GM12878 (cell line): Measurements from ENCODE around the gene CTSW. TPM values are rescaled to one million over a fixed set of nuclear protein-coding genes. Genes with fewer than 3 reads are reported as not detected.

Experiments used
- ATAC-seq: fragments of 200-7000 bp; cut with Tn5 transposase; 3 replicates; pipeline ENCODE4 v1.9.1; 2020; ENCODE audit warnings: mild to moderate bottlenecking, moderate library complexity
- BruUV-seq: library from RNA; stranded (reverse); fragments of 400-500 nt; replicated peaks from 2 replicates; lab custom pipeline; 2021; lab: Mats Ljungman, UMichigan
- CTCF ChIA-PET: fragments of 300-600 bp; sonication (Branson Sonifier 250); formaldehyde crosslinking; extraction: SDS; loops from one replicate; lab custom pipeline; 2021; ENCODE audit warnings: inconsistent platforms; lab: Yijun Ruan, JAX
- POLR2A ChIA-PET: fragments of 350-600 bp; formaldehyde crosslinking; extraction: SDS; loops from one replicate; lab custom pipeline; 2021; ENCODE audit warnings: inconsistent platforms; lab: Charles Lee
- RAD21 ChIA-PET: fragments of 300-600 bp; sonication (Branson Sonifier 250); formaldehyde crosslinking; loops from one replicate; lab custom pipeline; 2023; ENCODE audit warnings: antibody characterized with exemption; ENCODE audit not compliant: unreplicated experiment; lab: Charles Lee
- SMC1A ChIA-PET: fragments of 300-600 bp; sonication (Branson Sonifier 250); formaldehyde crosslinking; loops from one replicate; lab custom pipeline; 2023; ENCODE audit not compliant: unreplicated experiment, uncharacterized antibody; lab: Charles Lee
- DNase-seq: peaks from one replicate; pipeline ENCODE4 v3.0.0-alpha.2; 2011; ENCODE audit warnings: low read depth, low spot score
- FAIRE-seq: peaks from 3 replicates; lab custom pipeline; 2011; peaks lifted over from hg19 to GRCh38; lab: Jason Lieb, UNC
- H2AFZ ChIP-seq: 2 replicates; pipeline ENCODE4 v1.6.0; 2011; ENCODE audit warnings: low read depth, low read length, control low read depth; ENCODE audit not compliant: control insufficient read depth
- H3K27ac ChIP-seq: 2 replicates; pipeline ENCODE4 v1.5.1; 2011; ENCODE audit warnings: control low read depth; ENCODE audit not compliant: control insufficient read depth, insufficient read depth
- H3K27me3 ChIP-seq, 2 experiments: replicated peaks in 1 of 2; 2 replicates each; pipeline versions ENCODE4 v1.6.0 to v1.6.1; 2011; ENCODE audit warnings: low read length in 1 of 2; ENCODE audit not compliant: control insufficient read depth in 2 of 2, insufficient read depth in 2 of 2
- H3K36me3 ChIP-seq, 2 experiments: 2 replicates each; pipeline ENCODE4 v1.5.1; 2011; ENCODE audit warnings: low read length in 1 of 2; ENCODE audit not compliant: control insufficient read depth in 2 of 2, insufficient read depth in 2 of 2
- H3K4me1 ChIP-seq: 2 replicates; pipeline ENCODE4 v1.6.1; 2011; ENCODE audit warnings: mild to moderate bottlenecking, low read length, moderate library complexity, mixed read lengths; ENCODE audit not compliant: control insufficient read depth, insufficient read depth
- H3K4me2 ChIP-seq: 2 replicates; pipeline ENCODE4 v1.6.0; 2011; ENCODE audit warnings: control low read depth; ENCODE audit not compliant: control insufficient read depth, insufficient read depth
- H3K4me3 ChIP-seq: fragments of 200-600 bp; sonication (generic); 2 replicates; pipeline ENCODE4 v1.5.1; 2016
- H3K79me2 ChIP-seq: 2 replicates; pipeline ENCODE4 v1.6.0; 2011; ENCODE audit warnings: low read length; ENCODE audit not compliant: control insufficient read depth, insufficient read depth
- H3K9ac ChIP-seq: 2 replicates; pipeline ENCODE4 v1.8.0; 2011; ENCODE audit warnings: low read length, control low read depth, mixed read lengths; ENCODE audit not compliant: control insufficient read depth, insufficient read depth
- H3K9me3 ChIP-seq: replicated peaks from 3 replicates; pipeline ENCODE4 v1.5.1; 2011; ENCODE audit warnings: mild to moderate bottlenecking, low read length; ENCODE audit not compliant: control insufficient read depth, insufficient read depth
- H4K20me1 ChIP-seq: 2 replicates; pipeline ENCODE4 v1.6.0; 2011; ENCODE audit not compliant: control insufficient read depth, insufficient read depth
- ASH2L ChIP-seq: fragments of 300-600, 200-600 bp; sonication (generic); IDR thresholded peaks from 2 replicates; pipeline ENCODE4 v1.6.1; 2017; ENCODE audit warnings: low read depth, mild to moderate bottlenecking, borderline replicate concordance
- CEBPB ChIP-seq, 2 experiments: fragments of 150-350 bp in 1 of 2; IDR thresholded peaks; 2 replicates each; pipeline ENCODE4 v1.6.1; 2012 to 2014; ENCODE audit warnings: low read depth in 2 of 2, low read length in 2 of 2, borderline replicate concordance in 1 of 2, inconsistent platforms in 1 of 2
- CHD2 ChIP-seq: IDR thresholded peaks from 2 replicates; pipeline ENCODE4 v1.6.1; 2011; ENCODE audit warnings: low read depth, low read length, improper control_type of control experiment, borderline replicate concordance
- CUX1 ChIP-seq: IDR thresholded peaks from 2 replicates; pipeline ENCODE4 v1.6.1; 2012; ENCODE audit warnings: improper control_type of control experiment, low read depth, low read length; ENCODE audit not compliant: insufficient replicate concordance
- GABPA ChIP-seq: IDR thresholded peaks from 2 replicates; pipeline ENCODE4 v1.6.1; 2014; ENCODE audit warnings: antibody characterized with exemption, low read depth, mild to moderate bottlenecking, inconsistent platforms
- IRF5 ChIP-seq: fragments of 450-650 bp; IDR thresholded peaks from 2 replicates; pipeline ENCODE4 v1.6.1; 2017; ENCODE audit warnings: borderline replicate concordance
- MTA2 ChIP-seq: fragments of 450-650 bp; IDR thresholded peaks from 2 replicates; pipeline ENCODE4 v1.6.1; 2016; ENCODE audit warnings: low read depth, mild to moderate bottlenecking, moderate library complexity
- MYB ChIP-seq: fragments of 150-350 bp; IDR thresholded peaks from 2 replicates; pipeline ENCODE4 v1.6.1; 2014; ENCODE audit warnings: mild to moderate bottlenecking, low read depth, low read length, borderline replicate concordance
- NR2C2 ChIP-seq: IDR thresholded peaks from 2 replicates; pipeline ENCODE4 v1.6.1; 2011; ENCODE audit warnings: borderline replicate concordance, low read depth; ENCODE audit not compliant: control insufficient read depth, insufficient read length
- PML ChIP-seq: IDR thresholded peaks from 2 replicates; pipeline ENCODE4 v1.6.1; 2012; ENCODE audit warnings: low read length, inconsistent platforms
- POLR2AphosphoS5 ChIP-seq: IDR thresholded peaks from 2 replicates; pipeline ENCODE4 v1.6.1; 2011; ENCODE audit warnings: mild to moderate bottlenecking, low read length, inconsistent platforms
- RAD51 ChIP-seq: fragments of 450-650 bp; IDR thresholded peaks from 2 replicates; pipeline ENCODE4 v1.6.1; 2016; ENCODE audit warnings: moderate library complexity, mild to moderate bottlenecking, inconsistent platforms
- RBBP5 ChIP-seq: fragments of 200-600 bp; sonication (generic); conservative IDR thresholded peaks from 2 replicates; pipeline ENCODE4 v1.6.1; 2016
- ZNF622 ChIP-seq: fragments of 450-650 bp; IDR thresholded peaks from 2 replicates; pipeline ENCODE4 v1.6.1; 2017; ENCODE audit warnings: mild to moderate bottlenecking, inconsistent platforms
- WGBS: methylation state at CpG from one replicate; pipeline ENCODE4 v1.1.6; 2016; ENCODE audit warnings: low lambda C conversion rate; ENCODE audit not compliant: insufficient replicate concordance, insufficient coverage; ENCODE audit errors: missing lambda C conversion rate; 5-methylcytosine and 5-hydroxymethylcytosine counted together
- in situ Hi-C: fragments of 300-500 bp; cut with MboI; formaldehyde crosslinking; loops from 9 replicates; pipeline ENCODE4 v1.14.3; 2018; ENCODE audit warnings: mixed read lengths
- intact Hi-C: fragments of 100-400 bp; cut with micrococcal nuclease; formaldehyde crosslinking; loops from one replicate; pipeline ENCODE4 v1.14.2; 2022; ENCODE audit not compliant: unreplicated experiment
- polyA plus RNA-seq, 11 experiments: library from polyadenylated mRNA; depleted of rRNA in 4 of 11; unstranded in 6 of 11; stranded (reverse) in 5 of 11; fragments of >200 nt; fragmentation: Nextera tagmentation in 4 of 11; fragmentation: Illumina TruSeq in 1 of 11; extraction: Ambion mirVana in 4 of 11; extraction: Trizol in 1 of 11; gene quantifications; 1 replicate in 1 of 11; 2 replicates in 10 of 11; pipeline versions ENCODE4 v1.2.1 to v1.2.3, GENCODE V29; 2011 to 2016; ENCODE audit warnings: inconsistent platforms in 2 of 11, missing spikeins in 2 of 11, low read depth in 1 of 11
- total RNA-seq, 4 experiments: library from RNA; depleted of rRNA in 3 of 4; stranded (reverse); fragments of >200 nt in 3 of 4; fragmentation: Illumina TruSeq in 1 of 4; extraction: Trizol in 1 of 4; gene quantifications; 2 replicates each; pipeline versions ENCODE4 v1.2.1 to v1.2.3, GENCODE V29; 2013 to 2021

Gene CTSW
- total and polyA plus RNA-seq, 10 of the 15 experiments (the other 5 are each of a cell fraction or from before 2014, with no cell fraction given): 0.53 to 12.0 (median 1.7) TPM

GRCh38 chr11:65919573-65920371 lies 40.1 kb downstream of the CTSW start:
- RAD21 ChIA-PET: interaction anchor here (0.7 to 1.8 kb wide), 2 partner anchors 12 to 29 kb away, joined by 3 to 5 read pairs; partner anchors contain the start of gene CCDC85B
- FAIRE-seq (no peak), DNase-seq (no peak), ATAC-seq (peak; percentile 74)
- CTCF ChIA-PET: interaction anchor here (0.9 kb wide), 1 partner anchor 30 kb away, joined by 3 read pairs; the partner anchor contains the start of gene CCDC85B
- peak overlapping the region; percentile 77 for H2AFZ ChIP-seq
- H3K9me3 ChIP-seq: no peaks in the 10 kb centered on the region
- in situ Hi-C loops (no loop called here), intact Hi-C loops (loop anchor here (2.0 kb wide), 1 partner anchor 41 kb away; the partner anchor contains the start of gene SART1)
- H3K27ac ChIP-seq: peak overlapping the region; percentile 51
- H4K20me1 ChIP-seq: no peaks in the 10 kb centered on the region
- peak overlapping the region; percentile 68 for H3K9ac ChIP-seq
- H3K79me2 ChIP-seq: peaks cover 34% of the 10 kb centered on the region
- peaks cover 0 to 2% of the 10 kb centered on the region in 2 experiments; a peak in 3 of 4 replicates for H3K36me3 ChIP-seq
- no peaks in the 10 kb centered on the region for H3K27me3 ChIP-seq
- H3K4me1 ChIP-seq: peaks cover 22% of the 10 kb centered on the region
- SMC1A ChIA-PET: interaction anchor here (0.7 to 1.2 kb wide), 2 partner anchors 30 to 144 kb away, joined by 3 read pairs; no protein-coding TSS in a partner anchor
- POLR2A ChIA-PET: interaction anchor here (1.0 to 1.5 kb wide), 5 partner anchors 8 to 60 kb away, joined by 3 to 5 read pairs (median 4); partner anchors contain the start of genes CCDC85B, FIBP and MUS81
- BruUV-seq: TSS peak; percentile 83
- WGBS: 2% methylated on average over 45 of the region's 60 CpGs
- H3K4me3 ChIP-seq: peak overlapping the region; percentile 81
- H3K4me2 ChIP-seq: peak overlapping the region; percentile 95
- TF ChIP-seq POLR2AphosphoS5 (no peak), IRF5 (no peak), ASH2L (no peak), RAD51 (no peak), CUX1 (no peak), NR2C2 (no peak), MTA2 (no peak), ZNF622 (no peak), PML (no peak), GABPA (no peak), CEBPB (IDR thresholded peaks at IDR 0.05; ENCODE audit: borderline replicate concordance in 1 of 2, low read depth in 2 of 2, low read length in 2 of 2) (no peak), RBBP5 (0 out of 2 replicates have a peak, but pooled peaks have one; percentile 17), MYB (no peak), CHD2 (no peak; the same call in 1 of the 2 replicates)
